ENCODE data around the gene SYT15.

GRCh38 chr10:46560952-46561351 is 18.0 kb upstream of the SYT15 start:
- TF ChIP-seq, protein P1, sequence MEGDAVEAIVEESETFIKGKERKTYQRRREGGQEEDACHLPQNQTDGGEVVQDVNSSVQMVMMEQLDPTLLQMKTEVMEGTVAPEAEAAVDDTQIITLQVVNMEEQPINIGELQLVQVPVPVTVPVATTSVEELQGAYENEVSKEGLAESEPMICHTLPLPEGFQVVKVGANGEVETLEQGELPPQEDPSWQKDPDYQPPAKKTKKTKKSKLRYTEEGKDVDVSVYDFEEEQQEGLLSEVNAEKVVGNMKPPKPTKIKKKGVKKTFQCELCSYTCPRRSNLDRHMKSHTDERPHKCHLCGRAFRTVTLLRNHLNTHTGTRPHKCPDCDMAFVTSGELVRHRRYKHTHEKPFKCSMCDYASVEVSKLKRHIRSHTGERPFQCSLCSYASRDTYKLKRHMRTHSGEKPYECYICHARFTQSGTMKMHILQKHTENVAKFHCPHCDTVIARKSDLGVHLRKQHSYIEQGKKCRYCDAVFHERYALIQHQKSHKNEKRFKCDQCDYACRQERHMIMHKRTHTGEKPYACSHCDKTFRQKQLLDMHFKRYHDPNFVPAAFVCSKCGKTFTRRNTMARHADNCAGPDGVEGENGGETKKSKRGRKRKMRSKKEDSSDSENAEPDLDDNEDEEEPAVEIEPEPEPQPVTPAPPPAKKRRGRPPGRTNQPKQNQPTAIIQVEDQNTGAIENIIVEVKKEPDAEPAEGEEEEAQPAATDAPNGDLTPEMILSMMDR (IDR thresholded peaks at IDR 0.05): no peak
- TF ChIP-seq POLR2AphosphoS5 (IDR thresholded peaks at IDR 0.05; ENCODE audit: low read depth, low read length): no peak
